ENCODE data around the gene LPCAT3. TPM values are rescaled to one million over a fixed set of nuclear protein-coding genes. Genes with fewer than 3 reads are reported as not detected.

LPCAT3 gene
- total and polyA plus RNA-seq, 2 of the 4 experiments (the other 2 are of a cell fraction): 7.0 to 18.6 TPM

DNA sequence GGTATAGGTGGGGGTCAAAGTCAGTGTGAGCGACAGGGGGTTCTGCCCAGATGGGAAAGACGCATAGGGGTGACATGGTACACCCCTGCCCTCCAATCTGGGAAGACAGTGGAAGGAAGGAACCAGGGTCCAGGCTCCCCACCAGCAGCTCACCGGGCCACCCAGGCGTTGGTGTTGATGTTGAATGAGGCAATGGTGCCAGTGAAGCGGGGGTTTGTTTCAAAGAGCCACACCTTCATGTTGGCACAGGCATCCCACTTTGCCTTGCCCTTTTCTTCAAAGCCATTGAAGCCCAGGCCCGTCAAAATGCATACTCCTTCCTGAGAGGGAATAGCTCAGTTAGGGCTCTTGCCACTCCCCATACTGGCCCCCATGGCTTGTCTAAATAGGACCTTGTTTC is 40.1 kb downstream of the LPCAT3 start:
- intact Hi-C loops (cut with micrococcal nuclease) (no loop called here), dilution Hi-C loops (cut with HindIII; ENCODE audit: low sequenced_read_pairs, unreplicated experiment) (no loop called here), in situ Hi-C loops (cut with MboI; ENCODE audit: low sequenced_read_pairs) (no loop called here)
- Histone ChIP-seq H4K5ac (ENCODE audit: low read depth, low read length) (no peak overlapping the region), H2BK5ac (ENCODE audit: low read depth, low read length, poor library complexity, severe bottlenecking) (no peak overlapping the region), H2AK9ac (replicated peaks; ENCODE audit: low read depth, low read length, poor library complexity) (no peak overlapping the region), H4K8ac (ENCODE audit: low read depth in 2 of 2, low read length in 2 of 2) (no peak overlapping the region), H4K20me1 (ENCODE audit: insufficient read depth, low read length) (no peaks in the 10 kb centered on the region), H3K27me3 (ENCODE audit: control insufficient read depth, insufficient read depth, low read length) (no peaks in the 10 kb centered on the region), H2BK15ac (ENCODE audit: low read depth, low read length) (no peak overlapping the region), H3K14ac (replicated peaks; ENCODE audit: low read depth, low read length) (no peak overlapping the region), H3K4me3 (ENCODE audit: insufficient read depth, low read depth, low read length) (no peak overlapping the region), H3K23ac (ENCODE audit: low read depth, low read length) (no peak overlapping the region), H3K79me1 (ENCODE audit: low read depth in 1 of 2, low read length in 2 of 2) (peaks cover 10 to 21% of the 10 kb centered on the region in 2 experiments), H2BK120ac (ENCODE audit: low read depth, low read length) (no peak overlapping the region), H2BK20ac (ENCODE audit: low read depth, low read length) (no peak overlapping the region), H3K4me2 (ENCODE audit: low read depth, low read length) (no peak overlapping the region), H3K27ac (ENCODE audit: insufficient read depth, low read length) (no peak overlapping the region), H3K36me3 (ENCODE audit: control insufficient read depth, insufficient read depth, low read length) (peaks cover 69% of the 10 kb centered on the region), H3K9ac (ENCODE audit: low read depth, low read length) (no peak overlapping the region), H3K18ac (ENCODE audit: low read depth, low read length) (no peak overlapping the region), H3K4ac (ENCODE audit: low read depth, low read length) (no peak overlapping the region), H4K91ac (ENCODE audit: insufficient read depth, low read depth, low read length) (no peak overlapping the region), H3K4me1 (ENCODE audit: control insufficient read depth, insufficient read depth, low read length) (no peaks in the 10 kb centered on the region), H2AFZ (replicated peaks; ENCODE audit: low read length, poor library complexity) (no peak overlapping the region), H3K9me1 (ENCODE audit: insufficient read depth, low read length) (peaks cover 3% of the 10 kb centered on the region; the same call in 1 of the 2 replicates), H2AK5ac (ENCODE audit: low read depth, low read length) (no peak overlapping the region), H3K56ac (ENCODE audit: extremely low read depth, insufficient read depth, low read length) (no peak overlapping the region), H3K9me3 (ENCODE audit: control insufficient read depth, insufficient read depth, low read length) (no peaks in the 10 kb centered on the region)
- DNase-seq: no peak
- TF ChIP-seq RFX5 (IDR thresholded peaks at IDR 0.05; ENCODE audit: low read depth, low read length) (no peak), MXI1 (IDR thresholded peaks at IDR 0.05; ENCODE audit: borderline replicate concordance, low read depth, low read length) (no peak), RAD21 (IDR thresholded peaks at IDR 0.05; ENCODE audit: low read length) (no peak), MAZ (IDR thresholded peaks at IDR 0.05; ENCODE audit: borderline replicate concordance, low read depth, low read length) (no peak), FOS (IDR thresholded peaks at IDR 0.05; ENCODE audit: low read depth, low read length) (no peak), CEBPB (IDR thresholded peaks at IDR 0.05; ENCODE audit: low read depth, low read length) (no peak), SMC3 (IDR thresholded peaks at IDR 0.05; ENCODE audit: low read depth, low read length) (no peak), CHD1 (IDR thresholded peaks at IDR 0.05; ENCODE audit: low read depth, low read length) (no peak)
- TF ChIP-seq, protein P1, sequence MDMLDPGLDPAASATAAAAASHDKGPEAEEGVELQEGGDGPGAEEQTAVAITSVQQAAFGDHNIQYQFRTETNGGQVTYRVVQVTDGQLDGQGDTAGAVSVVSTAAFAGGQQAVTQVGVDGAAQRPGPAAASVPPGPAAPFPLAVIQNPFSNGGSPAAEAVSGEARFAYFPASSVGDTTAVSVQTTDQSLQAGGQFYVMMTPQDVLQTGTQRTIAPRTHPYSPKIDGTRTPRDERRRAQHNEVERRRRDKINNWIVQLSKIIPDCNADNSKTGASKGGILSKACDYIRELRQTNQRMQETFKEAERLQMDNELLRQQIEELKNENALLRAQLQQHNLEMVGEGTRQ (IDR thresholded peaks at IDR 0.05; ENCODE audit: low read depth, low read length): no peak
- WGBS, 2 experiments (ENCODE audit: extremely low coverage in 2 of 2, insufficient read length in 1 of 2): 85% methylated on average over 2 of the region's 6 CpGs; no CpG with 5 or more reads in 1 of the 2 experiments
- no peak for ATAC-seq (ENCODE audit: low read depth)
- CTCF ChIA-PET: no interaction called here
- POLR2A ChIA-PET (ENCODE audit: unreplicated experiment): no interaction called here
- no TSS peak for BruUV-seq (replicated peaks)

All from IMR-90 (cell line).